Measurements from ENCODE around the gene NT5C.

Gene NT5C

DNA sequence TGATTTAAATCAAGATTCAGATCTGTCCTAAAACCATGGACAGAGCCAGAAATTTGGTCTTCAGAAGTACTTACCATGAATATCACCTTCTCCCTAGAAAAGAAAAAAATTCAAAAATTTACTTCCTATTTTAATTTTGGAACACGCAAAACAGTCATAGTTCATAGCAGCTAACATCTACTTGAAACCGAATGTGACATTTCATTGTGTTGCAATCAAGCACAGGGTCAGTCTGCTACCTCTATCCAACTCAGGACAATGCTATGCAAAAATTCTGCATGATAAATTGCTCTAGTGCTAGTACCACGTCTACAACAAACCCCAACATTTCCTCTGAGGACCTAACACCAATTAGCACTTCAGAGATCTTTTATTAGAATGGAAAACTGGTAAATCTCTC is 15.1 kb upstream of the NT5C start:
- Histone ChIP-seq H3K27ac (ENCODE audit: low read depth, low read length, poor library complexity, severe bottlenecking) (no peak overlapping the region), H2AFZ (ENCODE audit: low read length) (no peak overlapping the region), H3K4me2 (ENCODE audit: low read length) (no peak overlapping the region), H3K9ac (ENCODE audit: low read length) (no peak overlapping the region), H4K20me1 (ENCODE audit: insufficient read depth, low read length) (no peaks in the 10 kb centered on the region), H3K9me3 (ENCODE audit: low read length) (no peaks in the 10 kb centered on the region), H3K79me2 (ENCODE audit: insufficient read depth, low read length) (peaks cover 30% of the 10 kb centered on the region), H3K9me2 (ENCODE audit: low read depth, low read length) (no peaks in the 10 kb centered on the region), H3K27me3 (ENCODE audit: insufficient read depth, low read length) (no peaks in the 10 kb centered on the region), H3F3A (ENCODE audit: insufficient read depth, low read length) (no peaks in the 10 kb centered on the region), H3K36me3 (ENCODE audit: insufficient read depth, low read length) (peaks cover 80% of the 10 kb centered on the region), H3K4me1 (ENCODE audit: insufficient read depth, low read length, severe bottlenecking) (peaks cover 4% of the 10 kb centered on the region), H3K4me3 (ENCODE audit: low read depth, low read length, poor library complexity, severe bottlenecking) (no peak overlapping the region)
- TF ChIP-seq, protein P1, sequence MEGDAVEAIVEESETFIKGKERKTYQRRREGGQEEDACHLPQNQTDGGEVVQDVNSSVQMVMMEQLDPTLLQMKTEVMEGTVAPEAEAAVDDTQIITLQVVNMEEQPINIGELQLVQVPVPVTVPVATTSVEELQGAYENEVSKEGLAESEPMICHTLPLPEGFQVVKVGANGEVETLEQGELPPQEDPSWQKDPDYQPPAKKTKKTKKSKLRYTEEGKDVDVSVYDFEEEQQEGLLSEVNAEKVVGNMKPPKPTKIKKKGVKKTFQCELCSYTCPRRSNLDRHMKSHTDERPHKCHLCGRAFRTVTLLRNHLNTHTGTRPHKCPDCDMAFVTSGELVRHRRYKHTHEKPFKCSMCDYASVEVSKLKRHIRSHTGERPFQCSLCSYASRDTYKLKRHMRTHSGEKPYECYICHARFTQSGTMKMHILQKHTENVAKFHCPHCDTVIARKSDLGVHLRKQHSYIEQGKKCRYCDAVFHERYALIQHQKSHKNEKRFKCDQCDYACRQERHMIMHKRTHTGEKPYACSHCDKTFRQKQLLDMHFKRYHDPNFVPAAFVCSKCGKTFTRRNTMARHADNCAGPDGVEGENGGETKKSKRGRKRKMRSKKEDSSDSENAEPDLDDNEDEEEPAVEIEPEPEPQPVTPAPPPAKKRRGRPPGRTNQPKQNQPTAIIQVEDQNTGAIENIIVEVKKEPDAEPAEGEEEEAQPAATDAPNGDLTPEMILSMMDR (IDR thresholded peaks at IDR 0.05; ENCODE audit: low read length): no peak
- no peak for TF ChIP-seq EZH2 (IDR thresholded peaks at IDR 0.05; ENCODE audit: borderline replicate concordance, low read length)

DNA sequence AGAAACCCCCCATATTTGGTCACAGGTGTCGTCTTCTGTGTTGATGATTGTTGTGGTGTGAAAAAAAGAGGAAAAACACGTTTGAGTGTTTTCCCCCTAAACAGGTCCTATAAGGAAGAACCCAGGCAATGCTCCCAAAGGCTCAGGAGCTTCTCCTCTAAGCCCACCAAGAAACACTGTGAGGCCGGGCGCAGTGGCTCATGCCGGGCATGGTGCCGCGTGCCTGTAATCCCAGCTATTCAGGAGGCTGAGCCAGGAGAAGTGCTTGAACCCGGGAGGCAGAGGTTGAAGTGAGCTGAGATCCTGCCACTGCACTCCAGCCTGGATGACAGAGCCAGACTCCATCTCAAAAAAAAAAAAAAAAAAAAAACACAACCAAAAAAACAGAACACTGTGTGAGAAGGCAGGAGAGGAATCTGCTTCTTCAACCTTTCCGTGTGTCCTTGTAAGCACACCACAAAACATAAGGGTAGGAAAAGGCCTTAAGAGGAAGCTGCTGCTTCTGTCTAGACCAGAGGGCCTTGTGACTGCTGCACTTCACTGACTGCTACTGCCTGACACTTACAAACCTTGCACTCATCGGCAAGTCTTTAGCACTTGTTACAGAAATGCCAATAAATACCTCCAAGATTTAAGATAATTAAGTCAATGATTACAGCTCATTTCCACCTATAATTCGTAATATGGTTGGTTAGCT is 13.4 kb upstream of the NT5C start:
- TF ChIP-seq, protein P1 (IDR thresholded peaks at IDR 0.05; ENCODE audit: low read length): no peak
- TF ChIP-seq EZH2 (IDR thresholded peaks at IDR 0.05; ENCODE audit: borderline replicate concordance, low read length): no peak
- Histone ChIP-seq H3K9ac (ENCODE audit: low read length) (no peak overlapping the region), H3K27me3 (ENCODE audit: insufficient read depth, low read length) (no peaks in the 10 kb centered on the region), H2AFZ (ENCODE audit: low read length) (no peak overlapping the region), H3K36me3 (ENCODE audit: insufficient read depth, low read length) (peaks cover 96% of the 10 kb centered on the region), H4K20me1 (ENCODE audit: insufficient read depth, low read length) (no peaks in the 10 kb centered on the region), H3F3A (ENCODE audit: insufficient read depth, low read length) (no peaks in the 10 kb centered on the region), H3K9me2 (ENCODE audit: low read depth, low read length) (no peaks in the 10 kb centered on the region), H3K4me2 (ENCODE audit: low read length) (no peak overlapping the region), H3K4me3 (ENCODE audit: low read depth, low read length, poor library complexity, severe bottlenecking) (no peak overlapping the region), H3K4me1 (ENCODE audit: insufficient read depth, low read length, severe bottlenecking) (peaks cover 4% of the 10 kb centered on the region), H3K27ac (ENCODE audit: low read depth, low read length, poor library complexity, severe bottlenecking) (no peak overlapping the region), H3K9me3 (ENCODE audit: low read length) (no peaks in the 10 kb centered on the region), H3K79me2 (ENCODE audit: insufficient read depth, low read length) (peaks cover 14% of the 10 kb centered on the region)

DNA sequence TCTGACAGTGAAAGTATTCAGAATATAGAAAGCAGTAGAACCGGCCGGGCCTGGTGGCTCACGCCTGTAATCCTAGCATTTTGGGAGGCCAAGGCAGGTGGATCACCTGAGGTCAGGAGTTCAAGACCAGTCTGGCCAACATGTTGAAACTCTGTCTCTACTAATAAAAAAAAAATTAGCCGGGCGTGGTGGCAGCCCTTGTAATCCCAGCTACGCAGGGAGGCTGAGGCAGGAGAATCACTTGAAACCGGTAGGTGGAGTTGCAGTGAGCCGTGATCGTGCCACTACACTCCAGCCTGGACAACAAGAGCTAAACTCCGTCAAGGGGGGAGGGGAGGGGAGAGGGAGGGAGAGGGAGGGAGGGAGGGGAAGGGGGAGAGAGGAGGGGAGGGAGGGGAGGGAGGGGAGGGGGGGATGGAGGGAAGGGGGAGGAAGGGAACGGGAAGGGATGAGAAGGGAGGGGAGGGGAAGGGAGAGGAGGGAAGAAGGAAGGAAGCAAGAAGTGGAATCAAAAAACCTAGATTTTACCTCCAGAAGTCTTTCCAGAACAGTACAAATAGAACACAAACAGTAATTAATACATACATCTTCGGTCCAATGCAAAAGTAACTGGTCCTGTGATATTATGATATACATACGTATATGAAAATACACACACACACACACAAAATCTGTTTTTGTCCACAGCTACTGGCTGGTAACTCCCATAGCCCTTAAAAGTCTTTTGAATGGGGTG is 10.9 kb upstream of the NT5C start:
- no peaks in the 10 kb centered on the region for H4K20me1 ChIP-seq (ENCODE audit: insufficient read depth, low read length)
- peaks cover 93% of the 10 kb centered on the region for H3K36me3 ChIP-seq (ENCODE audit: insufficient read depth, low read length)
- H3K4me3 ChIP-seq (ENCODE audit: low read depth, low read length, poor library complexity, severe bottlenecking): no peak overlapping the region
- H3K27me3 ChIP-seq (ENCODE audit: insufficient read depth, low read length): no peaks in the 10 kb centered on the region
- H3K27ac ChIP-seq (ENCODE audit: low read depth, low read length, poor library complexity, severe bottlenecking): no peak overlapping the region
- H3K4me1 ChIP-seq (ENCODE audit: insufficient read depth, low read length, severe bottlenecking): peaks cover 4% of the 10 kb centered on the region
- no peak overlapping the region for H3K4me2 ChIP-seq (ENCODE audit: low read length)
- no peak for TF ChIP-seq EZH2 (IDR thresholded peaks at IDR 0.05; ENCODE audit: borderline replicate concordance, low read length)
- TF ChIP-seq, protein P1 (IDR thresholded peaks at IDR 0.05; ENCODE audit: low read length): no peak
- no peaks in the 10 kb centered on the region for H3K79me2 ChIP-seq (ENCODE audit: insufficient read depth, low read length)
- H3F3A ChIP-seq (ENCODE audit: insufficient read depth, low read length): no peaks in the 10 kb centered on the region
- H3K9me2 ChIP-seq (ENCODE audit: low read depth, low read length): no peaks in the 10 kb centered on the region
- no peak overlapping the region for H2AFZ ChIP-seq (ENCODE audit: low read length)
- H3K9me3 ChIP-seq (ENCODE audit: low read length): no peaks in the 10 kb centered on the region
- H3K9ac ChIP-seq (ENCODE audit: low read length): no peak overlapping the region

Data from OCI-LY1 (cell line).